NK-92 treated with Interleukin-12 subunit alpha and Interleukin-12 subunit beta, amount 100 ng/mL, for 24 hours (cell line): ENCODE results near the gene OR1K1.
"Not testable (repeated sequence)": the region's sequence is repeated elsewhere in the genome, so short reads cannot be mapped to it uniquely, and the experiment has no call there.

ENCODE experiments used
- DNase-seq: peaks from one replicate; lab custom pipeline; 2025; lab: John Stamatoyannopoulos, UW

OR1K1 gene

DNA sequence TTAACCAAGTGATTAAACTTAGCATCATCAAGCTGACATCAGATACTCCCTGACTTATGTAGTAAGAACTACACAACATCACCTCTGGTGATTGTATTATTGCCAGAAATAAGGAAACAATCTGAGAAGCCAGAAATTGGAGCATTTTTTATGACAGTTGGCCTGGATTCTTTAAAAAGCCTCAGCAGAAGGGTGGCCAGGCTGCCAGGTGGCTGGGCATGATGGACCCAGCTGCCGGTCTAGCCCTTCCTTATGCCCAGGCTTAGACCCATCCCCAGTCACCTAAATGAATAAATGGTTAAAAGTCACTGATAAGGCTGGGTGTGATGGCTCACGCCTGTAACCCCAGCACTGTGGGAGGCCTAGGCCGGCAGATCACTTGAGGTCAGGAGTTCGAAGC is 12.8 kb downstream of the OR1K1 start:
- DNase-seq: no peak

DNA sequence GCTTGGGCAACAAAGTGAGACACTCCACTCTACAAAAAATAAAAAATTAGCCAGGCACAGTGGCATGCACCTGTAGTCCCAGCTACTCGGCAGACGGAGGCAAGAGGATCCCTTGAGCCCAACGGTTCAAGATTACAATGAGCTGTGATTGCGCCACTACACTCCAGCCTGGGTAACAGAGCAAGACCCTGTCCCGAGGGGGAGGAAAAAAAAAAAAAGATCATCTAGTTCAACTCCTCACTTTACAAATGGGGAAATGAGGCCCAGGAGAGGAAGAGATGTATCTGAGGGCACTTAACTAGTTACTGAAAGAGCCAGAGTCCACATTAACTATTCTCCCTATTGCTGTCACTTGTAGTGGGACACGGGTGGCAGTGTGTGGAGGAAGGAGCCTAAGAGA is 14.6 kb downstream of the OR1K1 start:
- no peak for DNase-seq

- DNase-seq: no peak
Observed at GRCh38 chr9:122815544-122815943, 15.6 kb downstream of the OR1K1 start.

DNA sequence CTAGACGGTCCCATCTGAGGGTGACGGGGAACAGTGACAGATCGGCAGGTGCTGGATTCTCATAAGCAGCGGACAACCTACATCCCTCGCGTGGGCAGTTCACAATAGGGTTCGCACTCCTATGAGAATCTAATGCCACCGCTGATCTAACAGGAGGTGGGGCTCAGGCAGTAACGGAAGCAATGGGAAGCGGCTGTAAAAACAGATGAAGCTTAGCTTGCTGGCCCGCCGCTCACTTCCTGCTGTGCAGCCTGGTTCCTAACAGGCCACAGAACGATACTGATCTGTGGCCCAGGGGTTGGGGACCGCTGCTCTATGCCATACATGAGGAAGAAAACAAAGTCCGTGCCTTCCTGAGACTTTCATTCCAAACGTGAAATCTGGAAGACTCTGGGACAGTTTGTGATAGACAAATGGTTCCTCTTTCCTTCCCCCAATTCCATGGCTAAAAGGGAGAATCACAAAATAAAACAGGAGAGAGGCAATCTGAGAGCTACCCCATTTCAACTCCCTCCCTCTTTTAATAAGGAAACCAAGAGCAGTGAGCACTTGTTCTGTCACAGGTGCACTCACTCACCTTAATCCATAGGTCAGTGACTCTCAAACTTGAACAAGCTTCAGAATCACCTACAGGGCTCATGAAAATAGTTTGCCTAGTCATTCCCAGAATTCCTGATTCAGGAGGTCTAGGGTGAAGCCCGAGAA is 16.4 kb downstream of the OR1K1 start:
- DNase-seq: no peak

DNA sequence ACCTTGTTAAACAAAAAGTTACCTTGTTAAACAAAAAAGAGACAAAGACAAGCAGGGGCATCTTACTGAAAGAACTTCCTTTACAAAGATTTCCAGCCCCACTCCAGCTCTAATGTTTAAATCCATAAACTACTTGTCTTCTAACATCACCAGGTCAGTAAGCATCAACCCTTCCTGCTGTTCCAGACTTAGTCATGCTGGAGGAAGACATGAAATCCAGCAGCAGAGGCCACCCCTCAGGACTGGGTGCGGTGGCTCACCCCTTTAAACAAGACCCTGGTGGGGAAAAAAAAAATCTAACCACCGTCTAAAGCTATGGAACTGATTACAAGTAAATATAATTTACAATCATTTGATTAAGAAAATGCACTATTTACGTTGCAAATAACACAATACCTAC is 19.4 kb downstream of the OR1K1 start:
- DNase-seq: no peak

- no peak for DNase-seq
Observed at GRCh38 chr9:122819791-122820489, 20.0 kb downstream of the OR1K1 start.

DNA sequence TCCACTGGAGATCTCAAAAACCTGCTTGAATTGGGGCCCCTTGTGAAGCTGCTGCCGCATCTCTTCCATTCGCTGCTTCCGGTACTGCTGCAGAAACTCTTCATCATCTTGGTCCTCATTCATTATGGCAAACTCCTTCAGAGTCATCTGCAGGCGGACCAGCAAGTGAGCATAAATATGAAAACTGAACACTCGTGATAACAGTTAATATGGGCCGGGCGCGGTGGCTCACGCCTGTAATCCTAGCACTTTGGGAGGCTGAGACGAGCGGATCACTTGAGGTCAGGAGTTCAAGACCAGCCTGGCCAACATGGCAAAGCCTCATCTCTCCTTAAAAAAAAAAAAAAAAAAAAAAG is 20.5 kb downstream of the OR1K1 start:
- DNase-seq: no peak

GRCh38 chr9:122821278-122821943 is 21.5 kb downstream of the OR1K1 start:
- no peak for DNase-seq

GRCh38 chr9:122822056-122822455 is 22.1 kb downstream of the OR1K1 start:
- no peak for DNase-seq

GRCh38 chr9:122822938-122823337 is 23.0 kb downstream of the OR1K1 start:
- DNase-seq: no peak

DNA sequence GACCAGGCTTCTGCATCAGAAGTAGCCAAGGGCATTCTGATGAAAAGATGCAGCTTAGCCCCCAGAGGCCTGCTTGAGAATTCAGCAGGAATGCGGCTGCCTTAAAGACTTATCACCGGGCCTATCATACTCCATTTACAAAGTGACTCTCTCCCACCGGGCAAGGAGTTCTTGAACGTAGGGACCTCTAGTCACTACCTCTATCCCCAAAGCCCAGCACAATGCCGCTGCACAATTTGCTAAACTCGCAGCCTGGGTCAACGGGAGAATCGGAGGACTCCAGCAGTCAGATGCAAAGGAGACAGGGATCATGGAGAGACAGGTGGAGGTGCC is 27.8 kb downstream of the OR1K1 start:
- DNase-seq: no peak

DNA sequence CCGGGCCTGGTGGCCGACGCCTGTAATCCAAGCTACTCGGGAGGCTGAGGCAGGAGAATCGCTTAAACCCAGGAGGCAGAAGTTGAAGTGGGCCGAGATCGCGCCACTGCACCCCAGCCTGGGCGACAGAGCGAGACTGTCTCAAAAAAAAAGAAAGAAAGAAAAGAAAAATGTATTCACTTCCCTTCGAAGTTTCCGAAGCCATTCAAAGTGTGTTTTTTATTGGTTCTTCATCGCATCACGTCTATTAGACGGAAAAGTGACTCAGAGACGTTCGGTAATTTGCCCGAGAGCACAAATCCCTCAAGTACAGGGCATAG is 29.0 kb downstream of the OR1K1 start:
- DNase-seq: not testable (repeated sequence)

DNA sequence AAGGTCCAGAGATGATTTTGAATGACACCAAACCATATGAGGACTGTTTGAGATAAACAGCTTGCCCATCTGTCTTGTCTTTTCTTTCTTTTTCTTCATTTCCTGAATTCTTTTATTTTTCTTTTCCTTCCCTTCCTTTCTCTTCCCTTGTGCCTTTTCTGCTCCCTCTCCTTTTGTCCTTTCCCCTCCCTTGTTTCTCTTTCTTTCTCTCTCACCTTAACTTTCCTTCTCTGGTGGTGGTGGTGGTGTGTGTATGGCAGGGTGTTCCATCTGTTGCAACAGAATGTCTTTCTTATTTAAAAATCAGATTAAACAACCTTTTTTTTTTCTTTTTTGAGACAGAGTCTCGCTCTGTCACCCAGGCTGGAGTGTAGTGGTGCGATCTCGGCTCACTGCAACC is 32.3 kb downstream of the OR1K1 start:
- no peak for DNase-seq

DNA sequence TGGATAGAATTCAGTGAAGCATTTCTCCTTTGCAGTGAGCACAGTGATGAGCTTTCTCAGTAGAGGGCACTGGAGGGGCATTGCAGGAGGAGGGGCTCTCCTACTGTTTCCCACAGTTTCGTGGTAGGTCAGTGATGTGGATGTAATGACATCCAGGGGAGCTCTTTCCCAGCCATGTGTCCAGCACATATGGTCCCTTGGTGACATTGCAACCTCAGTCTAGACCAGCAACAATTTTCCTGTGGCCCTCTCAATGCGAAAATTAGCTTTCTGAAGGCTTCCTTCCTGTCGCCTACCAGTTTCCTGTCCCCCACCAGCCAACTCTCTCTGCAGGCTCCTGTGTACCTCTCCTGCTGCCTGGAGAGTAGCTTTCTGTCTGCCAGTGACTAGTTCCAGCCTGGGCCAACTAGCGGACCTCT is 35.4 kb downstream of the OR1K1 start:
- DNase-seq: no peak

- DNase-seq: no peak
Observed at GRCh38 chr9:122837266-122837850, 37.4 kb downstream of the OR1K1 start.

DNA sequence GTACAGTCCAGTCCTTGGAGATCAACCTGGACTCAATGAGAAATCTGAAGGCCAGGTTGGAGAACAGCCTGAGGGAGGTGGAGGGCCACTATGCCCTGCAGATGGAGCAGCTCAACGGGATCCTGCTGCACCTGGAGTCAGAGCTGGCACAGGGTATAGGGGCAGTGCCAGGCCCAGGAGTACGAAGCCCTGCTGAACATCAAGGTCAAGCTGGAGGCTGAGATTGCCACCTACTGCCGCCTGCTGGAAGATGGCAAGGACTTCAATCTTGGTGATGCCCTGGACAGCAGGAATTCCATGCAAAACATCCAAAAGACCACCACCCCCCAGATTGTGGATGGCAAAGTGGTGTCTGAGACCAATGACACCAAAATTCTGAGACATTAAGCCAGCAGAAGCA is 38.5 kb downstream of the OR1K1 start:
- not testable (repeated sequence) for DNase-seq

- DNase-seq: no peak
Observed at GRCh38 chr9:122841501-122841900, 41.6 kb downstream of the OR1K1 start.

- no peak for DNase-seq
Observed at GRCh38 chr9:122844137-122844536, 44.2 kb downstream of the OR1K1 start.

GRCh38 chr9:122845116-122845515 is 45.2 kb downstream of the OR1K1 start:
- no peak for DNase-seq

GRCh38 chr9:122846371-122846940 is 46.5 kb downstream of the OR1K1 start:
- no peak for DNase-seq

DNA sequence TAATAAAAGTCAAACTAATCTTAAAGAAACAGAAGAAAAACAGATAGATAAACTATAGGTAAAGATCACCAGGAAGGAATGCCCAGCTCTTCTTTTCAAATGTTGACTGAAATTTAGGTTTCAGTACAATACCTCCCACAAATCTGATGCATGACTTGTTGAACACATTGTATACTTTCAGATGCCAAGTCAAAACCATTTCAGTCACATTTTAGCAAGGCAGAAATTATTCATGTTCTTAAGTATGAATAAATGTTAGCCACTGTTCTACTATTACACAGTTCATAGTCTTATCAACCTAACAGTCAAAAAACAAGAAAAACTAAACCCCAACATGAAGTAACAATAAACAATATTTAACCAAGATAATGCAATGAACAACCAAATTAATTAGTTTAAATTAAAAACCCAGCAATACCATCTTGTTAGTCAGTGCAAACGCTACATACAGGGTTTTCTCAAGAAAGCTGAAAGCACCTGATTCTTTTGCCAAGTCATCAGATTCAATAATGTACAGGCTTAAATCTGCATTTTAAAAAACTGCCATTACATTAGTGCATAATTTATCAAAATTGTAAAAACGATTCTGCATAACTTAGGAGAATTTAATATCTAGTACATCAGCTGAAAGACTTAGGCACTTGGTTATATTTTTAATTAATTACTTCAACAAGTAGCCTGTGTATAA is 48.5 kb downstream of the OR1K1 start:
- no peak for DNase-seq
